ENCODE measurements around the gene PIP4K2A.

DNA sequence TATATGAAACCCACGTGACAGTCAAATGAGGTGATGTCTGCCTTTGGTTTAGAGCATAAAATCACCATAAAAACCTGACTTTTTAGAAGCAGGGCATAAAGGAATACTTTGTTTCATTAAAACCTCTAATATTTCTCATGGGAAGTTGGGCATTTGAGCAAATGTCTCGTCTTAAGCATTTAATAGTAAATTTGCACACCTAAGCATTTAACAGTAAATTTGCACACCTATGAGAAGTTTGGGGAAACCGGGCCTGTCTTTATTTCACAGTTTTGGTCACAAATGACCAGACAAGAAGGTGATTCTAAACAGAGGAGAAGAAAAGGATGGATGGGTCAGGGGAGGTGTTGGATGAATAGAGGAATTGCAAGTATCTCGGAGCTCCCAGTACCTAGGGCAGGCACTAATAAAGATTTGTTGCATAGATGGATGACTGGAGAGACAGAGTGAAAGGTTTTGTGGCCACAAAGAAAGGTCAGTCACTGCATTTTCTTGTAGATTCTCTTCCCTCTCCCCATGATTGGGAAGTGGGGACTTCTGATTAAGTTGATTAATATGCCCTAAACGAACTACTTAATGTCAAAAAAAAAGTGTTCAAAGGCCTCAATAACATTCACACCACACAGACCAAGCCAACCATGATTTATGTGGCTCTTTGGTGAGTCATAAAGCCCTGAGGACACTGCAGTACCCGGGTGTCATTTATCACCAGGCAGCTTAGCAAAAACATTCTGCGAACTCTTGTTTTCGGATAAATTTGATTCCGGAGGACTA lies 210.9 kb downstream of the PIP4K2A start:
- TF ChIP-seq, protein P1, sequence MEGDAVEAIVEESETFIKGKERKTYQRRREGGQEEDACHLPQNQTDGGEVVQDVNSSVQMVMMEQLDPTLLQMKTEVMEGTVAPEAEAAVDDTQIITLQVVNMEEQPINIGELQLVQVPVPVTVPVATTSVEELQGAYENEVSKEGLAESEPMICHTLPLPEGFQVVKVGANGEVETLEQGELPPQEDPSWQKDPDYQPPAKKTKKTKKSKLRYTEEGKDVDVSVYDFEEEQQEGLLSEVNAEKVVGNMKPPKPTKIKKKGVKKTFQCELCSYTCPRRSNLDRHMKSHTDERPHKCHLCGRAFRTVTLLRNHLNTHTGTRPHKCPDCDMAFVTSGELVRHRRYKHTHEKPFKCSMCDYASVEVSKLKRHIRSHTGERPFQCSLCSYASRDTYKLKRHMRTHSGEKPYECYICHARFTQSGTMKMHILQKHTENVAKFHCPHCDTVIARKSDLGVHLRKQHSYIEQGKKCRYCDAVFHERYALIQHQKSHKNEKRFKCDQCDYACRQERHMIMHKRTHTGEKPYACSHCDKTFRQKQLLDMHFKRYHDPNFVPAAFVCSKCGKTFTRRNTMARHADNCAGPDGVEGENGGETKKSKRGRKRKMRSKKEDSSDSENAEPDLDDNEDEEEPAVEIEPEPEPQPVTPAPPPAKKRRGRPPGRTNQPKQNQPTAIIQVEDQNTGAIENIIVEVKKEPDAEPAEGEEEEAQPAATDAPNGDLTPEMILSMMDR (conservative IDR thresholded peaks at IDR 0.05; ENCODE audit: low read length), result no peak
- TF ChIP-seq EZH2phosphoT487 (IDR thresholded peaks at IDR 0.05; ENCODE audit: borderline replicate concordance), result no peak

All from Loucy (cell line).